ENCODE data around the gene ATAT1.
A peak's percentile ranks its signal among the peaks of the same experiment; 100 is the strongest.

DNA sequence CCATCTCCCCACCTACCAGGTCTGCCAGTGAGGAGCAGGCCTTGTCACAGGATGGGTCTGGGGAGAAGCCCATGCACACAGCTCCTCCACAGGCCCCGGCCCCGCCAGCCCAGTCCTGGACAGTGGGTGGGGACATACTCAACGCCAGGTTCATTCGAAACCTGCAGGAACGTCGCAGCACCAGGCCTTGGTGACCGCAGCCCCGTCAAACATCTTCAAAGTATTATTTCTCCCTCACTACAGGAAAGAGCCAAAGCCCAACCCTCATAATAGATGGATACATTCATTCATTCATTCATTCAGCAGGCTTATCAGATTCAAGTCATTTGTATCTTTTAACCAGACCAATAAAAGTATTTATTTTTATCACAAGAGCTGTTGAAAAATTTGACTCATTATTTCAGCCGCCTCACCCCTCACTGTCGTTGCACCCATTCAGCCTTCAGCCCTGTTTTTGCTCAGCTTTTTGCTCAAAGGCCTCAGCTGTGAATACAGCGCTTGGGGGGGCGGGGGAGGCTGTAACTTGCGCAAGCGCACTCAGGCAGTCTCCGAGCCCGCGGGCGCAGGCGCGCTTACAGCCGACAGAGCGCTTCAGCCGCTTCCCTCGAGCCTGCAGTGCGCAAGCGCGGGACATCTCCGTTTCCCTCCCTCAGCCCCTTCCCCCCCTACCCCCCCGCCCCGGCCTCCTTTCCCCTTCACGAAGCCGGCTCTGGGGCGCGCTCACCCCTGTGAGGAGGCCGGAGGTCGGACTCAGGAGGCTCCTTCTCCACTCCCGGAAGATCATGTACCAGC is 20.0 kb downstream of the ATAT1 start, which contains the start of gene C6orf136:
- TF ChIP-seq, protein P1, sequence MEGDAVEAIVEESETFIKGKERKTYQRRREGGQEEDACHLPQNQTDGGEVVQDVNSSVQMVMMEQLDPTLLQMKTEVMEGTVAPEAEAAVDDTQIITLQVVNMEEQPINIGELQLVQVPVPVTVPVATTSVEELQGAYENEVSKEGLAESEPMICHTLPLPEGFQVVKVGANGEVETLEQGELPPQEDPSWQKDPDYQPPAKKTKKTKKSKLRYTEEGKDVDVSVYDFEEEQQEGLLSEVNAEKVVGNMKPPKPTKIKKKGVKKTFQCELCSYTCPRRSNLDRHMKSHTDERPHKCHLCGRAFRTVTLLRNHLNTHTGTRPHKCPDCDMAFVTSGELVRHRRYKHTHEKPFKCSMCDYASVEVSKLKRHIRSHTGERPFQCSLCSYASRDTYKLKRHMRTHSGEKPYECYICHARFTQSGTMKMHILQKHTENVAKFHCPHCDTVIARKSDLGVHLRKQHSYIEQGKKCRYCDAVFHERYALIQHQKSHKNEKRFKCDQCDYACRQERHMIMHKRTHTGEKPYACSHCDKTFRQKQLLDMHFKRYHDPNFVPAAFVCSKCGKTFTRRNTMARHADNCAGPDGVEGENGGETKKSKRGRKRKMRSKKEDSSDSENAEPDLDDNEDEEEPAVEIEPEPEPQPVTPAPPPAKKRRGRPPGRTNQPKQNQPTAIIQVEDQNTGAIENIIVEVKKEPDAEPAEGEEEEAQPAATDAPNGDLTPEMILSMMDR (conservative IDR thresholded peaks at IDR 0.05; ENCODE audit: low read depth, low read length), result no peak
- TF ChIP-seq RFX5 (IDR thresholded peaks at IDR 0.05; ENCODE audit: low read depth, low read length), result no peak
- TF ChIP-seq, protein P2, sequence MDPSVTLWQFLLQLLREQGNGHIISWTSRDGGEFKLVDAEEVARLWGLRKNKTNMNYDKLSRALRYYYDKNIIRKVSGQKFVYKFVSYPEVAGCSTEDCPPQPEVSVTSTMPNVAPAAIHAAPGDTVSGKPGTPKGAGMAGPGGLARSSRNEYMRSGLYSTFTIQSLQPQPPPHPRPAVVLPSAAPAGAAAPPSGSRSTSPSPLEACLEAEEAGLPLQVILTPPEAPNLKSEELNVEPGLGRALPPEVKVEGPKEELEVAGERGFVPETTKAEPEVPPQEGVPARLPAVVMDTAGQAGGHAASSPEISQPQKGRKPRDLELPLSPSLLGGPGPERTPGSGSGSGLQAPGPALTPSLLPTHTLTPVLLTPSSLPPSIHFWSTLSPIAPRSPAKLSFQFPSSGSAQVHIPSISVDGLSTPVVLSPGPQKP (IDR thresholded peaks at IDR 0.05; ENCODE audit: borderline replicate concordance, low read depth, low read length), result no peak
- TF ChIP-seq RAD21 (IDR thresholded peaks at IDR 0.05; ENCODE audit: low read length), result no peak
- TF ChIP-seq, protein P3, sequence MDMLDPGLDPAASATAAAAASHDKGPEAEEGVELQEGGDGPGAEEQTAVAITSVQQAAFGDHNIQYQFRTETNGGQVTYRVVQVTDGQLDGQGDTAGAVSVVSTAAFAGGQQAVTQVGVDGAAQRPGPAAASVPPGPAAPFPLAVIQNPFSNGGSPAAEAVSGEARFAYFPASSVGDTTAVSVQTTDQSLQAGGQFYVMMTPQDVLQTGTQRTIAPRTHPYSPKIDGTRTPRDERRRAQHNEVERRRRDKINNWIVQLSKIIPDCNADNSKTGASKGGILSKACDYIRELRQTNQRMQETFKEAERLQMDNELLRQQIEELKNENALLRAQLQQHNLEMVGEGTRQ (IDR thresholded peaks at IDR 0.05; ENCODE audit: low read depth, low read length), result no peak
- TF ChIP-seq POLR2A (IDR thresholded peaks at IDR 0.05; ENCODE audit: low read depth, low read length), result no peak
- TF ChIP-seq CEBPB (IDR thresholded peaks at IDR 0.05; ENCODE audit: low read depth, low read length), result peak; percentile 81
- TF ChIP-seq SMC3 (IDR thresholded peaks at IDR 0.05; ENCODE audit: low read depth, low read length), result no peak
- TF ChIP-seq BHLHE40 (IDR thresholded peaks at IDR 0.05; ENCODE audit: low read depth, low read length), result no peak
- no peak for TF ChIP-seq RCOR1 (IDR thresholded peaks at IDR 0.05; ENCODE audit: insufficient replicate concordance, low read length)
- TF ChIP-seq FOS (IDR thresholded peaks at IDR 0.05; ENCODE audit: low read depth, low read length), result no peak
- peak; percentile 38; the same call in 1 of the 2 replicates for TF ChIP-seq MAZ (IDR thresholded peaks at IDR 0.05; ENCODE audit: borderline replicate concordance, low read depth, low read length)
- no peak for TF ChIP-seq CHD1 (IDR thresholded peaks at IDR 0.05; ENCODE audit: low read depth, low read length)
